IMR-90 (cell line): ENCODE results near the gene PPIL4. TPM values are rescaled to one million over a fixed set of nuclear protein-coding genes. Genes with fewer than 3 reads are reported as not detected.

Source experiments
- ATAC-seq: fragments of 200-7000 bp; cut with Tn5 transposase; 2 replicates; pipeline ENCODE4 v1.9.1; 2020; ENCODE audit warnings: low read depth, mild to moderate bottlenecking, moderate library complexity
- BruUV-seq: library from RNA; stranded (reverse); fragments of 400-500 nt; replicated peaks from 2 replicates; lab custom pipeline; 2021; lab: Mats Ljungman, UMichigan
- CTCF ChIA-PET: fragments of 300-600 bp; formaldehyde crosslinking; extraction: SDS; loops from one replicate; lab custom pipeline; 2021; ENCODE audit warnings: antibody characterized with exemption; lab: Yijun Ruan, JAX
- POLR2A ChIA-PET: fragments of 300-600 bp; sonication (Branson Sonifier 250); formaldehyde crosslinking; loops from one replicate; lab custom pipeline; 2022; ENCODE audit warnings: antibody characterized with exemption; ENCODE audit not compliant: unreplicated experiment; lab: Charles Lee
- DNase-seq: peaks from one replicate; pipeline ENCODE4 v3.0.0; 2013
- H2AFZ ChIP-seq: replicated peaks from 2 replicates; pipeline ENCODE3; 2013; ENCODE audit warnings: low read length, mild to moderate bottlenecking; ENCODE audit not compliant: poor library complexity
- H2AK5ac ChIP-seq: 2 replicates; pipeline ENCODE4 v1.6.1; 2013; ENCODE audit warnings: low read depth, low read length, inconsistent platforms
- H2AK9ac ChIP-seq: replicated peaks from 2 replicates; pipeline ENCODE3; 2013; ENCODE audit warnings: mild to moderate bottlenecking, low read depth, low read length, moderate library complexity; ENCODE audit not compliant: poor library complexity
- H2BK120ac ChIP-seq: 2 replicates; pipeline ENCODE4 v1.6.1; 2013; ENCODE audit warnings: low read depth, low read length, inconsistent platforms
- H2BK15ac ChIP-seq: 3 replicates; pipeline ENCODE4 v1.6.1; 2013; ENCODE audit warnings: low read depth, low read length, inconsistent platforms
- H2BK20ac ChIP-seq: 2 replicates; pipeline ENCODE4 v1.6.1; 2013; ENCODE audit warnings: low read depth, mild to moderate bottlenecking, inconsistent platforms, low read length, moderate library complexity
- H2BK5ac ChIP-seq: 2 replicates; pipeline ENCODE4 v1.6.1; 2013; ENCODE audit warnings: mild to moderate bottlenecking, low read depth, low read length, inconsistent platforms; ENCODE audit not compliant: poor library complexity, severe bottlenecking
- H3K14ac ChIP-seq: replicated peaks from 2 replicates; pipeline ENCODE4 v1.6.1; 2013; ENCODE audit warnings: low read depth, low read length, inconsistent platforms
- H3K18ac ChIP-seq: 2 replicates; pipeline ENCODE4 v1.6.1; 2013; ENCODE audit warnings: low read depth, low read length, control low read depth
- H3K23ac ChIP-seq: 2 replicates; pipeline ENCODE4 v1.6.1; 2013; ENCODE audit warnings: low read depth, low read length, inconsistent platforms
- H3K27ac ChIP-seq: 2 replicates; pipeline ENCODE4 v1.5.1; 2013; ENCODE audit warnings: mild to moderate bottlenecking, control low read depth, low read length; ENCODE audit not compliant: insufficient read depth
- H3K27me3 ChIP-seq: 2 replicates; pipeline ENCODE4 v1.6.1; 2013; ENCODE audit warnings: low read length; ENCODE audit not compliant: control insufficient read depth, insufficient read depth
- H3K36me3 ChIP-seq: 2 replicates; pipeline ENCODE4 v1.6.1; 2013; ENCODE audit warnings: low read length, mixed read lengths; ENCODE audit not compliant: control insufficient read depth, insufficient read depth
- H3K4ac ChIP-seq: 2 replicates; pipeline ENCODE4 v1.6.1; 2013; ENCODE audit warnings: low read depth, low read length, inconsistent platforms
- H3K4me1 ChIP-seq: 2 replicates; pipeline ENCODE4 v1.6.1; 2013; ENCODE audit warnings: low read length, mixed read lengths; ENCODE audit not compliant: control insufficient read depth, insufficient read depth
- H3K4me2 ChIP-seq: 2 replicates; pipeline ENCODE4 v1.6.1; 2013; ENCODE audit warnings: low read depth, mild to moderate bottlenecking, control low read depth, low read length, moderate library complexity
- H3K4me3 ChIP-seq: 2 replicates; pipeline ENCODE4 v1.5.1; 2013; ENCODE audit warnings: low read depth, mild to moderate bottlenecking, control low read depth, low read length, moderate library complexity; ENCODE audit not compliant: insufficient read depth
- H3K56ac ChIP-seq: 2 replicates; pipeline ENCODE4 v1.6.1; 2013; ENCODE audit warnings: low read length, inconsistent platforms; ENCODE audit not compliant: insufficient read depth; ENCODE audit errors: extremely low read depth
- H3K79me1 ChIP-seq, 2 experiments: 2 replicates each; pipeline ENCODE4 v1.6.1; 2013; ENCODE audit warnings: low read length in 2 of 2, inconsistent platforms in 1 of 2, low read depth in 1 of 2
- H3K9ac ChIP-seq: 2 replicates; pipeline ENCODE4 v1.6.1; 2013; ENCODE audit warnings: low read depth, low read length, control low read depth
- H3K9me1 ChIP-seq: 2 replicates; pipeline ENCODE4 v1.6.1; 2013; ENCODE audit warnings: low read length, inconsistent platforms; ENCODE audit not compliant: insufficient read depth
- H3K9me3 ChIP-seq: 2 replicates; pipeline ENCODE4 v1.6.1; 2013; ENCODE audit warnings: low read length; ENCODE audit not compliant: control insufficient read depth, insufficient read depth
- H4K20me1 ChIP-seq: 2 replicates; pipeline ENCODE4 v1.6.1; 2013; ENCODE audit warnings: low read length, inconsistent platforms; ENCODE audit not compliant: insufficient read depth
- H4K5ac ChIP-seq: 2 replicates; pipeline ENCODE4 v1.6.1; 2013; ENCODE audit warnings: mild to moderate bottlenecking, low read depth, low read length, control low read depth
- H4K8ac ChIP-seq, 2 experiments: 2 replicates each; pipeline ENCODE4 v1.6.1; 2013; ENCODE audit warnings: low read depth in 2 of 2, low read length in 2 of 2, control low read depth in 1 of 2, inconsistent platforms in 1 of 2
- H4K91ac ChIP-seq: 2 replicates; pipeline ENCODE4 v1.6.1; 2013; ENCODE audit warnings: low read depth, low read length, inconsistent platforms; ENCODE audit not compliant: insufficient read depth
- BHLHE40 ChIP-seq: fragments of 150-350 bp; IDR thresholded peaks from 2 replicates; pipeline ENCODE4 v1.6.1; 2016; ENCODE audit warnings: mild to moderate bottlenecking, low read depth, low read length
- CEBPB ChIP-seq: IDR thresholded peaks from 2 replicates; pipeline ENCODE4 v1.6.1; 2012; ENCODE audit warnings: low read depth, low read length, improper control_type of control experiment
- CHD1 ChIP-seq: IDR thresholded peaks from 2 replicates; pipeline ENCODE4 v1.6.1; 2012; ENCODE audit warnings: low read depth, low read length, improper control_type of control experiment
- FOS ChIP-seq: fragments of 150-350 bp; IDR thresholded peaks from 2 replicates; pipeline ENCODE4 v1.6.1; 2016; ENCODE audit warnings: low read depth, low read length
- MAFK ChIP-seq: IDR thresholded peaks from 2 replicates; pipeline ENCODE4 v1.6.1; 2012; ENCODE audit warnings: low read depth, low read length, improper control_type of control experiment
- MAZ ChIP-seq: IDR thresholded peaks from 2 replicates; pipeline ENCODE4 v1.6.1; 2012; ENCODE audit warnings: low read depth, mild to moderate bottlenecking, low read length, improper control_type of control experiment, moderate library complexity, borderline replicate concordance
- MXI1 ChIP-seq: IDR thresholded peaks from 2 replicates; pipeline ENCODE4 v1.6.1; 2012; ENCODE audit warnings: low read depth, mild to moderate bottlenecking, low read length, moderate library complexity, borderline replicate concordance
- NFE2L2 ChIP-seq: fragments of 150-350 bp; IDR thresholded peaks from 2 replicates; pipeline ENCODE4 v1.6.1; 2016; ENCODE audit warnings: low read depth, mild to moderate bottlenecking, low read length
- POLR2A ChIP-seq: IDR thresholded peaks from 2 replicates; pipeline ENCODE4 v1.6.1; 2012; ENCODE audit warnings: mild to moderate bottlenecking, low read depth, low read length
- RAD21 ChIP-seq: IDR thresholded peaks from 2 replicates; pipeline ENCODE4 v1.6.1; 2012; ENCODE audit warnings: low read length, improper control_type of control experiment
- RCOR1 ChIP-seq: IDR thresholded peaks from 2 replicates; pipeline ENCODE4 v1.6.1; 2012; ENCODE audit warnings: mild to moderate bottlenecking, low read length, improper control_type of control experiment; ENCODE audit not compliant: insufficient replicate concordance
- RFX5 ChIP-seq: IDR thresholded peaks from 2 replicates; pipeline ENCODE4 v1.8.0; 2012; ENCODE audit warnings: low read depth, mild to moderate bottlenecking, low read length, moderate library complexity
- SMC3 ChIP-seq: fragments of 150-350 bp; IDR thresholded peaks from 2 replicates; pipeline ENCODE4 v1.6.1; 2016; ENCODE audit warnings: low read depth, mild to moderate bottlenecking, antibody characterized with exemption, low read length, moderate library complexity
- WGBS, 2 experiments: methylation state at CpG; one replicate each; pipeline versions ENCODE4 v1.1.5 to v1.1.7; 2013; ENCODE audit warnings: missing lambda C conversion rate in 2 of 2; ENCODE audit not compliant: insufficient read length in 1 of 2; ENCODE audit errors: extremely low coverage in 2 of 2; 5-methylcytosine and 5-hydroxymethylcytosine counted together
- dilution Hi-C: fragments of 300-500 bp; cut with HindIII; formaldehyde crosslinking; loops from one replicate; pipeline ENCODE4 v1.14.3; 2018; ENCODE audit warnings: low sequenced_read_pairs; ENCODE audit not compliant: unreplicated experiment
- in situ Hi-C: fragments of 300-500 bp; cut with MboI; formaldehyde crosslinking; loops from 3 replicates; pipeline ENCODE4 v1.14.3; 2019; ENCODE audit warnings: low sequenced_read_pairs, inconsistent platforms, mixed read lengths
- intact Hi-C: fragments of 100-400 bp; cut with micrococcal nuclease; formaldehyde crosslinking; loops from 2 replicates; pipeline ENCODE4 v1.10.0; 2022
- polyA plus RNA-seq, 3 experiments: library from polyadenylated mRNA; depleted of rRNA; stranded (reverse); fragments of >200 nt; gene quantifications; 2 replicates each; pipeline ENCODE4 v1.2.3, GENCODE V29; 2012; ENCODE audit warnings: low replicate concordance in 1 of 3
- total RNA-seq: library from RNA; depleted of rRNA; stranded (reverse); fragments of >200 nt; gene quantifications from 2 replicates; pipeline ENCODE4 v1.2.3, GENCODE V29; 2012
- TF ChIP-seq, protein P1 (sequence below): fragments of 150-350 bp; IDR thresholded peaks from 2 replicates; pipeline ENCODE4 v1.6.1; 2016; ENCODE audit warnings: low read depth, mild to moderate bottlenecking, low read length, moderate library complexity, borderline replicate concordance
- TF ChIP-seq, protein P2 (sequence below): fragments of 150-350 bp; IDR thresholded peaks from 2 replicates; pipeline ENCODE4 v1.6.1; 2017; ENCODE audit warnings: mild to moderate bottlenecking, antibody characterized with exemption, low read length, low read depth
- TF ChIP-seq, protein P3 (sequence below): conservative IDR thresholded peaks from 2 replicates; pipeline ENCODE4 v1.5.1; 2012; ENCODE audit warnings: mild to moderate bottlenecking, low read depth, low read length, improper control_type of control experiment

Gene PPIL4
- total and polyA plus RNA-seq, 2 of the 4 experiments (the other 2 are of a cell fraction) = 10.6 to 13.3 TPM

DNA sequence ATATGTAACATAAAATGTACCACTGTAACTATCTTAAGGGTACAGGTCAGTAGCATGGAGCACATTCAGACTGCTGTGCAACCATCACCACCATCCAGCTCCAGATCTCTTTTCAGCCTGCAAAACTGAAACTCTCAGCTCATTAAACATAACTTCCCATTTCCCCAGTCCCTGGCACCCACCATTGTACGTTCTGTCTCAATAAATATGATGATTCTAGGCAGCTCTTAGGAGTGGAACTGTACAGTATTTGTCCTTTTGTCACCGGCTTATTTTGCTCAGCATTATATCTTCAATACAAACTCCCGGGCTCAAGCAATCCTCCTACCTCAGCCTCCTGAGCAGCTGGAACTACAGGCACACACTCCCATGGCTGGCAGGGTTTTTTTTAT, 62.5 kb downstream of the PPIL4 start:
- H2BK20ac ChIP-seq = no peak overlapping the region
- no CpG with 5 or more reads among the region's 3 CpGs for whole genome bisulfite sequencing, 2 experiments
- H2AK9ac ChIP-seq = no peak overlapping the region
- H3K9me3 ChIP-seq = no peaks in the 10 kb centered on the region
- no TSS peak for BruUV-seq
- H3K14ac ChIP-seq = no peak overlapping the region
- H3K9me1 ChIP-seq = no peaks in the 10 kb centered on the region; the same call in 1 of the 2 replicates
- H3K36me3 ChIP-seq = no peaks in the 10 kb centered on the region
- CTCF ChIA-PET = no interaction called here
- H3K27me3 ChIP-seq = no peaks in the 10 kb centered on the region; the same call in 1 of the 2 replicates
- ATAC-seq (no peak), DNase-seq (no peak)
- no peak overlapping the region for H3K18ac ChIP-seq
- H3K4me1 ChIP-seq = peaks cover 5% of the 10 kb centered on the region; the same call in 1 of the 2 replicates
- POLR2A ChIA-PET = interaction anchor here (1.0 kb wide), 1 partner anchor 13 kb away, joined by 3 read pairs; no protein-coding TSS in a partner anchor
- H2BK5ac ChIP-seq = no peak overlapping the region
- H3K4me2 ChIP-seq = no peak overlapping the region
- H4K91ac ChIP-seq = no peak overlapping the region
- H4K20me1 ChIP-seq = no peaks in the 10 kb centered on the region
- H2BK120ac ChIP-seq = no peak overlapping the region
- no peak overlapping the region for H2BK15ac ChIP-seq
- no peak overlapping the region for H3K4me3 ChIP-seq
- H3K27ac ChIP-seq = no peak overlapping the region
- no peak overlapping the region for H2AFZ ChIP-seq
- intact Hi-C loops (no loop called here), dilution Hi-C loops (no loop called here), in situ Hi-C loops (no loop called here)
- H3K4ac ChIP-seq = no peak overlapping the region
- H3K56ac ChIP-seq = no peak overlapping the region
- no peak overlapping the region for H2AK5ac ChIP-seq
- TF ChIP-seq, protein P1, sequence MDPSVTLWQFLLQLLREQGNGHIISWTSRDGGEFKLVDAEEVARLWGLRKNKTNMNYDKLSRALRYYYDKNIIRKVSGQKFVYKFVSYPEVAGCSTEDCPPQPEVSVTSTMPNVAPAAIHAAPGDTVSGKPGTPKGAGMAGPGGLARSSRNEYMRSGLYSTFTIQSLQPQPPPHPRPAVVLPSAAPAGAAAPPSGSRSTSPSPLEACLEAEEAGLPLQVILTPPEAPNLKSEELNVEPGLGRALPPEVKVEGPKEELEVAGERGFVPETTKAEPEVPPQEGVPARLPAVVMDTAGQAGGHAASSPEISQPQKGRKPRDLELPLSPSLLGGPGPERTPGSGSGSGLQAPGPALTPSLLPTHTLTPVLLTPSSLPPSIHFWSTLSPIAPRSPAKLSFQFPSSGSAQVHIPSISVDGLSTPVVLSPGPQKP = no peak
- TF ChIP-seq BHLHE40 (no peak), MXI1 (no peak), MAFK (no peak), RAD21 (no peak), POLR2A (no peak), MAZ (no peak), SMC3 (no peak), RCOR1 (no peak), CHD1 (no peak), NFE2L2 (no peak), RFX5 (no peak), FOS (no peak), CEBPB (no peak)
- TF ChIP-seq, protein P2, sequence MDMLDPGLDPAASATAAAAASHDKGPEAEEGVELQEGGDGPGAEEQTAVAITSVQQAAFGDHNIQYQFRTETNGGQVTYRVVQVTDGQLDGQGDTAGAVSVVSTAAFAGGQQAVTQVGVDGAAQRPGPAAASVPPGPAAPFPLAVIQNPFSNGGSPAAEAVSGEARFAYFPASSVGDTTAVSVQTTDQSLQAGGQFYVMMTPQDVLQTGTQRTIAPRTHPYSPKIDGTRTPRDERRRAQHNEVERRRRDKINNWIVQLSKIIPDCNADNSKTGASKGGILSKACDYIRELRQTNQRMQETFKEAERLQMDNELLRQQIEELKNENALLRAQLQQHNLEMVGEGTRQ = no peak
- TF ChIP-seq, protein P3, sequence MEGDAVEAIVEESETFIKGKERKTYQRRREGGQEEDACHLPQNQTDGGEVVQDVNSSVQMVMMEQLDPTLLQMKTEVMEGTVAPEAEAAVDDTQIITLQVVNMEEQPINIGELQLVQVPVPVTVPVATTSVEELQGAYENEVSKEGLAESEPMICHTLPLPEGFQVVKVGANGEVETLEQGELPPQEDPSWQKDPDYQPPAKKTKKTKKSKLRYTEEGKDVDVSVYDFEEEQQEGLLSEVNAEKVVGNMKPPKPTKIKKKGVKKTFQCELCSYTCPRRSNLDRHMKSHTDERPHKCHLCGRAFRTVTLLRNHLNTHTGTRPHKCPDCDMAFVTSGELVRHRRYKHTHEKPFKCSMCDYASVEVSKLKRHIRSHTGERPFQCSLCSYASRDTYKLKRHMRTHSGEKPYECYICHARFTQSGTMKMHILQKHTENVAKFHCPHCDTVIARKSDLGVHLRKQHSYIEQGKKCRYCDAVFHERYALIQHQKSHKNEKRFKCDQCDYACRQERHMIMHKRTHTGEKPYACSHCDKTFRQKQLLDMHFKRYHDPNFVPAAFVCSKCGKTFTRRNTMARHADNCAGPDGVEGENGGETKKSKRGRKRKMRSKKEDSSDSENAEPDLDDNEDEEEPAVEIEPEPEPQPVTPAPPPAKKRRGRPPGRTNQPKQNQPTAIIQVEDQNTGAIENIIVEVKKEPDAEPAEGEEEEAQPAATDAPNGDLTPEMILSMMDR = no peak
- H3K79me1 ChIP-seq = no peaks in the 10 kb centered on the region
- no peak overlapping the region for H4K8ac ChIP-seq
- no peak overlapping the region for H3K23ac ChIP-seq
- no peak overlapping the region for H4K5ac ChIP-seq
- H3K9ac ChIP-seq = no peak overlapping the region
